NB4 (cell line): Measurements from ENCODE around the gene SAMD4A.

ENCODE experiments used
- POLR2A ChIP-seq: IDR thresholded peaks from 2 replicates; pipeline ENCODE4 v1.6.1; 2011; ENCODE audit warnings: mild to moderate bottlenecking; ENCODE audit not compliant: insufficient read length; ENCODE audit errors: extremely low read depth
- TF ChIP-seq, protein P1 (sequence below): IDR thresholded peaks from one replicate; pipeline ENCODE4 v1.5.1; 2012; ENCODE audit warnings: low read depth, low read length
- TF ChIP-seq, protein P2 (sequence below): IDR thresholded peaks from 2 replicates; pipeline ENCODE4 v1.6.1; 2011; ENCODE audit warnings: low read depth, low read length

DNA sequence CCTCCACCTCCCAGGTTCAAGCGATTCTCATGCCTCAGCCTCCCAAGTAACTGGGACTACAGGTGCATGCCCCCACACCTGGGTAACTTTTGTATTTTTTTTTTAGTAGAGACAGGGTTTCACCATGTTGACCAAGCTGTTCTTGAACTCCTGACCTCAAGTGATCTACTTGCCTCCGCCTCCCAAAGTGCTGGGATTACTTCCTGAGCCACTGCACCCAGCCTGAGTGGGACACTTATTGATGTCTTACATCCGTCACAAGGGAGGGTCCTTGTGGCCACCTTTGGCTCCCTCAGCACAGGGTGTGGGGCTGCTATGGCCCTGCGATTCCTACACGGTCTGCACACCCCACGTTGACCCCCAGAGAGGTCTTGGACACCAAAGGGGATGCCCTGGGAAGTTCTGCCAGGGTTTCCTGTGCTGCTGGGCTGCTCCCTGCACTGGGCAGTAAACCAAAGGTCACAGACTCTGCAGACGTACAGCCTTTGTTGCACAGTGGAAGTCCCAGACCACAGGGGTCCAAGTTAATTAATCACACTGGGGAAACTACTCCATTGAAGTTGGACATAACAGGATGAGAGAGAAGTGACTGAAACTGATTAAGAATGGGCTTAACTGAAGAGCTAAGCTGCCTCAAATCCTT is 95.7 kb downstream of the SAMD4A start:
- TF ChIP-seq, protein P1, sequence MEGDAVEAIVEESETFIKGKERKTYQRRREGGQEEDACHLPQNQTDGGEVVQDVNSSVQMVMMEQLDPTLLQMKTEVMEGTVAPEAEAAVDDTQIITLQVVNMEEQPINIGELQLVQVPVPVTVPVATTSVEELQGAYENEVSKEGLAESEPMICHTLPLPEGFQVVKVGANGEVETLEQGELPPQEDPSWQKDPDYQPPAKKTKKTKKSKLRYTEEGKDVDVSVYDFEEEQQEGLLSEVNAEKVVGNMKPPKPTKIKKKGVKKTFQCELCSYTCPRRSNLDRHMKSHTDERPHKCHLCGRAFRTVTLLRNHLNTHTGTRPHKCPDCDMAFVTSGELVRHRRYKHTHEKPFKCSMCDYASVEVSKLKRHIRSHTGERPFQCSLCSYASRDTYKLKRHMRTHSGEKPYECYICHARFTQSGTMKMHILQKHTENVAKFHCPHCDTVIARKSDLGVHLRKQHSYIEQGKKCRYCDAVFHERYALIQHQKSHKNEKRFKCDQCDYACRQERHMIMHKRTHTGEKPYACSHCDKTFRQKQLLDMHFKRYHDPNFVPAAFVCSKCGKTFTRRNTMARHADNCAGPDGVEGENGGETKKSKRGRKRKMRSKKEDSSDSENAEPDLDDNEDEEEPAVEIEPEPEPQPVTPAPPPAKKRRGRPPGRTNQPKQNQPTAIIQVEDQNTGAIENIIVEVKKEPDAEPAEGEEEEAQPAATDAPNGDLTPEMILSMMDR: no peak
- no peak for TF ChIP-seq POLR2A
- TF ChIP-seq, protein P2, sequence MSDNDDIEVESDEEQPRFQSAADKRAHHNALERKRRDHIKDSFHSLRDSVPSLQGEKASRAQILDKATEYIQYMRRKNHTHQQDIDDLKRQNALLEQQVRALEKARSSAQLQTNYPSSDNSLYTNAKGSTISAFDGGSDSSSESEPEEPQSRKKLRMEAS: no peak
